ENCODE measurements around the gene MAEA. TPM values are rescaled to one million over a fixed set of nuclear protein-coding genes. Genes with fewer than 3 reads are reported as not detected.

The MAEA gene
- total and polyA plus RNA-seq, 9 donors, result 23.8 to 71.3 (median 56.7) TPM

DNA sequence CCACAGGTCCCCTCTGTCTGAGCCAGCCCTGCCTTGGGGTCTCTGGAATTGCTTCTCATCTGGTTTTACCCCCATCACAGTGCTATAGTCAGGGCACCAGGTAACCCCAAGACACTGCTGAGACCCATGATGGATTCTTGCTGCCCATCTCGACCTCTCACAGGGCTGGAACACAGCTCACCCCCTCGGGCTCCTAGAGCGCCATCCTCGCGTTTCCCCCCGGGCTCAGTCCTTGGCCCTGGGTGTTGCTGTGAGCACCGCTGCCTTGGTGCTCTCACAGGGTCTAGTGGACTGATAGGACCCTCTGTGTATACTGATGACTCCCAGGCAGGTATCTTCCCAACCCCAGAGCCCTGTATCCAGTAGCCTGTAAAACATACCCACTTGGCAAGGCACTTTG is 8.8 kb downstream of the MAEA start:
- WGBS, 3 donors, result 88 to 94% (median 91%) methylated on average over 7 of the region's 7 CpGs
- Histone ChIP-seq H3K4me1 (ENCODE audit: insufficient read depth) (peaks cover 19% of the 10 kb centered on the region), H3K4me3 (no peak overlapping the region), H3K9me3 (no peaks in the 10 kb centered on the region), H3K36me3 (no peaks in the 10 kb centered on the region), H3K27me3 (no peaks in the 10 kb centered on the region), H3K27ac (no peak overlapping the region)
- no peak for DNase-seq
- intact Hi-C loops (cut with DNase I), result no loop called here
- TF ChIP-seq, protein P1, sequence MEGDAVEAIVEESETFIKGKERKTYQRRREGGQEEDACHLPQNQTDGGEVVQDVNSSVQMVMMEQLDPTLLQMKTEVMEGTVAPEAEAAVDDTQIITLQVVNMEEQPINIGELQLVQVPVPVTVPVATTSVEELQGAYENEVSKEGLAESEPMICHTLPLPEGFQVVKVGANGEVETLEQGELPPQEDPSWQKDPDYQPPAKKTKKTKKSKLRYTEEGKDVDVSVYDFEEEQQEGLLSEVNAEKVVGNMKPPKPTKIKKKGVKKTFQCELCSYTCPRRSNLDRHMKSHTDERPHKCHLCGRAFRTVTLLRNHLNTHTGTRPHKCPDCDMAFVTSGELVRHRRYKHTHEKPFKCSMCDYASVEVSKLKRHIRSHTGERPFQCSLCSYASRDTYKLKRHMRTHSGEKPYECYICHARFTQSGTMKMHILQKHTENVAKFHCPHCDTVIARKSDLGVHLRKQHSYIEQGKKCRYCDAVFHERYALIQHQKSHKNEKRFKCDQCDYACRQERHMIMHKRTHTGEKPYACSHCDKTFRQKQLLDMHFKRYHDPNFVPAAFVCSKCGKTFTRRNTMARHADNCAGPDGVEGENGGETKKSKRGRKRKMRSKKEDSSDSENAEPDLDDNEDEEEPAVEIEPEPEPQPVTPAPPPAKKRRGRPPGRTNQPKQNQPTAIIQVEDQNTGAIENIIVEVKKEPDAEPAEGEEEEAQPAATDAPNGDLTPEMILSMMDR (IDR thresholded peaks at IDR 0.05), result no peak
- no peak for TF ChIP-seq EP300 (IDR thresholded peaks at IDR 0.05)
- TF ChIP-seq POLR2A (IDR thresholded peaks at IDR 0.05), result no peak

DNA sequence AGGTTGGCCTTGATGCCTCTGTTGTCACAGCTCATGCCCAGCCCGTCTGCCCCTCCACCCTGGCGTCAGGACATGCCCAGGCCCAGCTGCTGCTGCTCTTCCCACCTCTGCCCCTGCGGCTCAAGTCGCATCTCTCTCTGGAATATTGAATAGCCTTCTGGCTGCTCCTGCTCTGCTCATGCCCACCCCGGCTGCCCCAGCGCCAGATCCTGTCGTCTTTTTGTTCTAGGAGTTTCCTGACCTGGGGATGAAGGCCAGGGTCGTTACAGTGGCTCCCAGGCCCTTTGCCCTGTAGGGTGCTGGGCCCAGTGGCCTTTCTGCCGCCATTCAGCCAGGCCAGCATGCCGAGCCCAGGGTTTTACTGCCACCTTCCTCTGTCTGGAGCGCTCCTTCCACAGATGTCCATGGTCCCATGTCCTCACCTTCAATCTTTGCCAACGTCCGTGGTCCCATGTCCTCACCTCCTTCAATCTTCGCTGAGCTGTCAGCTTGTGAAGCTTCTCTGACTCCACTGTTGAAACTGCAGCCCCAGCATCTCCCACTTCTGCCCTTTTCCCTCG is 9.7 kb downstream of the MAEA start:
- DNase-seq, result peak in 1 of 5 donors; percentile 26
- Histone ChIP-seq H3K4me3 (no peak overlapping the region), H3K4me1 (ENCODE audit: insufficient read depth) (peaks cover 11% of the 10 kb centered on the region), H3K27ac (no peak overlapping the region), H3K36me3 (no peaks in the 10 kb centered on the region), H3K9me3 (no peaks in the 10 kb centered on the region), H3K27me3 (no peaks in the 10 kb centered on the region)
- 75 to 85% (median 83%) methylated on average over 15 of the region's 15 CpGs for WGBS, 3 donors
- intact Hi-C loops (cut with DNase I), result no loop called here
- TF ChIP-seq, protein P1 (IDR thresholded peaks at IDR 0.05), result no peak
- TF ChIP-seq EP300 (IDR thresholded peaks at IDR 0.05), result no peak
- TF ChIP-seq POLR2A (IDR thresholded peaks at IDR 0.05), result no peak

DNA sequence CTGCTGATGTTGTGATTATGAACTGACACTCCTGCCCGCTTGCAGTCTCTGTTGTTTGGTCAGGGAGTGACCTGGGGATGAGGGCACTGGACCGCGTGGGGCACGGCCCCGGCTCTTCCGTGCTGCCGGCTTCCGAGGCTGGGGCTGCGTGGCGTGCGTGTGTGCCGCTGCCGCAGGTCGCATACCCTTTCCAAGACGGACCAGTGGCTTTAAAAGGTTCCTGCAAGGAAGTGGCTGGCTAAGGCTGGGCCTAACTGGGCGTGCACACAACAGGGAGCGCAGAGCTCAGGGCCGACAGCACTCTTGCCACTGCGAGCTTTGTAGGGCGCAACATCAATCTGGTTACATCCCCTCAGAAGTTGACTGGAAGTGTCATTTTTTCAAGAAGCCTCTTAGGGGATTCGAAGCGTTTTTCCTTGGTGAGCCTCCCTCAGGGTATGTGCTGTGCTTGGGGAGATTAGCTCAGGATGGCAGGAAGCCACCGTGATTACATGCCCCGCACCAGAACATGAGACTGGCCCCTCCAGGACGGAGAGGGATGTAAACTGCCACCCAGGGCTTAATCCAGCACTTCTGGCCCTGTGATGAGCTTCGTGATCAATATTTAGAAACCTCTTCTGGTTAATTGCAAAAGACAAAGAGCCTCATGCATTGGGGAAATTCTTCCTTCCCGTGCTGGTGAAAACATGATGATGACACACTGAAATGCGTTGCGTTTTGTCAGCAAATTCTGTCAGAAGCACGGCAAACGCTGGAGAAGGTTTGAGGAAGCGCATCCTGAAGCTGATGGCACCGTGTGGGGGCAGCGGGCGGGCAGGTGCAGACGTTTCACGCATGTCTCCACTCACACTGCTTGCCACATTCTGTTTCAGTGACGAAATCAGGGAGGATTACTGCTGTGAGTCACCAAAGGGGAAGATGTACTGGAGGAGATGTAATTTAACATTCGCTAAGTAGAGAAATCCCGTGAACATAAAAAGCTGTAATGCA is 11.1 kb downstream of the MAEA start:
- no peak overlapping the region for H3K4me3 ChIP-seq
- H3K36me3 ChIP-seq, result no peaks in the 10 kb centered on the region
- no peak overlapping the region for H3K27ac ChIP-seq
- TF ChIP-seq EP300 (IDR thresholded peaks at IDR 0.05), result no peak
- TF ChIP-seq, protein P1 (IDR thresholded peaks at IDR 0.05), result no peak
- TF ChIP-seq POLR2A (IDR thresholded peaks at IDR 0.05), result no peak
- H3K9me3 ChIP-seq, result no peaks in the 10 kb centered on the region
- WGBS, 3 donors, result 82 to 86% (median 83%) methylated on average over 40 of the region's 40 CpGs
- no peak for DNase-seq
- intact Hi-C loops (cut with DNase I), result no loop called here
- H3K27me3 ChIP-seq, result no peaks in the 10 kb centered on the region
- peaks cover 2% of the 10 kb centered on the region for H3K4me1 ChIP-seq (ENCODE audit: insufficient read depth)

DNA sequence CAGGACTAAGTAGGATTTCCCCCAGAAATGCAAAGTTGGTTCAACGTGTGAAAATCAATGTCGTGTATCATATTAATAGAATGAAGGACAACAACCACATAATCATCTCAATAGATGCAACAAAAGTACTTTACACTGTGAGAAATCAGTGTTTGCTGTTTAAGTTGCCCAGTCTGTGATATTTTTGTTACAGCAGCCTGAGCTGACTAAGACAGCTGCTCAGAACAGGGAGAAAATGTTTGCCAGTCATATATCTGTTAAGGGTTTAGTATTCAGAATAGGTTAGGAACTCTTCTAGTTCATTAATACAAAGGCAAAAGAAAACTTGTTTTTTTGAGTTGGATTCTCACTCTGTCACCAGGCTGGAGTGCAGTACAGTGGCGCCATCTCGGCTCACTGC is 12.5 kb downstream of the MAEA start:
- WGBS, 3 donors, result 25 to 94% (median 70%) methylated on average over 4 of the region's 4 CpGs

More for the DNA sequence above, 12.5 kb downstream of the MAEA start:
- H3K9me3 ChIP-seq, result no peaks in the 10 kb centered on the region
- H3K27ac ChIP-seq, result no peak overlapping the region
- H3K4me1 ChIP-seq (ENCODE audit: insufficient read depth), result peaks cover 2% of the 10 kb centered on the region
- TF ChIP-seq POLR2A (IDR thresholded peaks at IDR 0.05) (no peak), EP300 (IDR thresholded peaks at IDR 0.05) (no peak)
- TF ChIP-seq, protein P1 (IDR thresholded peaks at IDR 0.05), result no peak
- intact Hi-C loops (cut with DNase I), result no loop called here
- no peaks in the 10 kb centered on the region for H3K36me3 ChIP-seq
- H3K27me3 ChIP-seq, result no peaks in the 10 kb centered on the region
- H3K4me3 ChIP-seq, result no peak overlapping the region
- DNase-seq, result no peak

Data from ovary (tissue), 9 donors.